Stimulated activated CD4-positive, alpha-beta T cell treated with anti-CD3 and anti-CD28 coated beads, Interleukin-1b, Interleukin-23, amount 100 ng/mL, for 1 hour (primary cell): ENCODE results near the gene GPX8.

Source experiments
- DNase-seq, 2 donors: peaks; one replicate each; pipeline ENCODE4 v3.0.0-alpha.2; 2020; ENCODE audit warnings: low read depth in 2 of 2

Gene GPX8

GRCh38 chr5:55159763-55160492 is at the start of gene GPX8:
Gene GPX8 (plus strand): TSS chr5:55160171. CDS start chr5:55160193, 22 bp downstream.
- DNase-seq: no peak

GRCh38 chr5:55110217-55110616 is 49.8 kb upstream of the GPX8 start:
- DNase-seq: no peak

GRCh38 chr5:55113327-55113726 is 46.6 kb upstream of the GPX8 start:
- no peak for DNase-seq

- no peak for DNase-seq
Measured at GRCh38 chr5:55114061-55114460, 45.9 kb upstream of the GPX8 start.

- no peak for DNase-seq
Measured at GRCh38 chr5:55123365-55123764, 36.6 kb upstream of the GPX8 start.

GRCh38 chr5:55134053-55134722 is 25.8 kb upstream of the GPX8 start:
- no peak for DNase-seq

- no peak for DNase-seq
Measured at GRCh38 chr5:55136521-55136920, 23.4 kb upstream of the GPX8 start.

- DNase-seq: no peak
Measured at GRCh38 chr5:55140908-55141665, 18.9 kb upstream of the GPX8 start.

- no peak for DNase-seq
Measured at GRCh38 chr5:55141945-55142690, 17.9 kb upstream of the GPX8 start.

GRCh38 chr5:55143624-55144023 is 16.3 kb upstream of the GPX8 start:
- DNase-seq: no peak

GRCh38 chr5:55146080-55146479 is 13.9 kb upstream of the GPX8 start:
- DNase-seq: no peak

- peak; percentile 42 to 60 for DNase-seq
Measured at GRCh38 chr5:55146543-55147151, 13.3 kb upstream of the GPX8 start.

- DNase-seq: no peak
Measured at GRCh38 chr5:55149308-55149795, 10.6 kb upstream of the GPX8 start.

- no peak for DNase-seq
Measured at GRCh38 chr5:55151923-55152842, 7.8 kb upstream of the GPX8 start.

- DNase-seq: no peak
Measured at GRCh38 chr5:55154873-55155272, 5.1 kb upstream of the GPX8 start.

GRCh38 chr5:55160493-55161209 is 680 bp downstream of the GPX8 start:
- DNase-seq: no peak

GRCh38 chr5:55162666-55163065 is 2.7 kb downstream of the GPX8 start:
- DNase-seq: no peak

GRCh38 chr5:55171471-55171870 is 11.5 kb downstream of the GPX8 start:
- no peak for DNase-seq

GRCh38 chr5:55172051-55172899 is 12.3 kb downstream of the GPX8 start:
- peak in 1 of 2 donors; percentile 21 for DNase-seq
